Measurements from ENCODE around the gene APOBEC3G. TPM values are rescaled to one million over a fixed set of nuclear protein-coding genes. Genes with fewer than 3 reads are reported as not detected.

The APOBEC3G gene
- total and polyA plus RNA-seq, 10 of the 15 experiments (the other 5 are each of a cell fraction or from before 2014, with no cell fraction given), result 103 to 232 (median 152) TPM

- TF ChIP-seq HDAC6 (IDR thresholded peaks at IDR 0.05; ENCODE audit: unreplicated experiment) (no peak), SP1 (IDR thresholded peaks at IDR 0.05; ENCODE audit: low read depth, low read length) (no peak), ZNF592 (IDR thresholded peaks at IDR 0.05) (no peak), NFXL1 (IDR thresholded peaks at IDR 0.05; ENCODE audit: borderline replicate concordance) (no peak), PKNOX1 (IDR thresholded peaks at IDR 0.05) (peak; percentile 38), REST (IDR thresholded peaks at IDR 0.05; ENCODE audit: low read depth, low read length) (no peak), ZBTB33 (IDR thresholded peaks at IDR 0.05) (peak; percentile 62; the same call in 1 of the 2 replicates), ZBTB11 (CRISPR knock-in tag; IDR thresholded peaks at IDR 0.05) (no peak), RUNX3 (IDR thresholded peaks at IDR 0.05; ENCODE audit: low read length) (peak; percentile 79), SKIL (IDR thresholded peaks at IDR 0.05; ENCODE audit: low read depth, poor library complexity, severe bottlenecking) (peak; percentile 91), JUNB (IDR thresholded peaks at IDR 0.05) (peak; percentile 29; the same call in 1 of the 2 replicates), SIN3A (IDR thresholded peaks at IDR 0.05; ENCODE audit: low read depth, low read length) (no peak)
These were observed 40.6 kb downstream of the APOBEC3G start (continued) for GRCh38 chr22:39117585-39118191.
